ENCODE results near the gene C1orf87.

C1orf87 gene

GRCh38 chr1:59945790-59946189 lies 127.8 kb downstream of the C1orf87 start:
- DNase-seq, result no peak
